GM19023 (cell line): ENCODE data around the gene PM20D2.
A peak's percentile ranks its signal among the peaks of the same experiment; 100 is the strongest.

ENCODE experiments used
- ATAC-seq: cut with Tn5 transposase; IDR thresholded peaks from one replicate; pipeline ENCODE4 v1.9.1; 2021; ENCODE audit warnings: mild to moderate bottlenecking, moderate library complexity; ENCODE audit not compliant: unreplicated experiment

PM20D2 gene

DNA sequence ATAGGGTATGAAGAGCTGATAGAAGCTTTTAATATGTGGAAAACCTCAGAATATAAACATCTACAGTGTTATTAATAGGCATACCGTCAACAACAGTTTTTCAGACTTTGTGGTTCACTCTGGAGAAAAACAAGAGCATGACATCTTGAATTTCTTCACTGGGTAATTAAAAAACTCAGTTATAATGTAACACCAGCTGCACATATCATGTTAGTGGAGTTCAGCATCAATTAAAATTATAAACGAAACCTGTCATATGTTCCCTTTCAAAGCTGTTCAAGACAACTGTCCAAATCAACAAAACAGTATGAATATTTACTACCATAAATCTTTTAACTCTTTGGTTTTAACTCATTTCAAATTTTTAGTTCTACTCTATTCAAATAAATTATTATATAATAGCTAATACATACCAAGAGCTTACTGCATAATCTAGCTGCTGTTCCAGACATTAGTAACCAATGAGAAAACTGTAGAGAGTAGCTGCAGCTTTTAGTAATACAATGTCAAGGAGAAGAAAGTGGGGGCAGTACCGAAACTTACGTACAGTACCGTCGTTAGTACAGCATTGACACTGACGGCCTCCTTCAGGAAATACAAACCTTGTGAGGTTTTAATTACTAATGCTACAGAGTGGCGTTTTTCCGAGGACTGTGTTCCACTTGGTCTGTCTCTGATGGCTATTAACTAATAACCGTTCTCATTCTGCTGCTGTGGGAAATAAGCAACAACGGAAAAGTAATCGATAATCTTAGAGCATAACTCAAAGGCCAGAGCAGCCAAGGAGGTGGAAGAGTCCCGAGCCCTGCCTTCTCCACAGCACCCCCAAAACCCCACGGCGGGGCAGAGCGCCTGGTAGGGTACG is 532 bp upstream of the PM20D2 start:
- peak; percentile 58 for ATAC-seq

DNA sequence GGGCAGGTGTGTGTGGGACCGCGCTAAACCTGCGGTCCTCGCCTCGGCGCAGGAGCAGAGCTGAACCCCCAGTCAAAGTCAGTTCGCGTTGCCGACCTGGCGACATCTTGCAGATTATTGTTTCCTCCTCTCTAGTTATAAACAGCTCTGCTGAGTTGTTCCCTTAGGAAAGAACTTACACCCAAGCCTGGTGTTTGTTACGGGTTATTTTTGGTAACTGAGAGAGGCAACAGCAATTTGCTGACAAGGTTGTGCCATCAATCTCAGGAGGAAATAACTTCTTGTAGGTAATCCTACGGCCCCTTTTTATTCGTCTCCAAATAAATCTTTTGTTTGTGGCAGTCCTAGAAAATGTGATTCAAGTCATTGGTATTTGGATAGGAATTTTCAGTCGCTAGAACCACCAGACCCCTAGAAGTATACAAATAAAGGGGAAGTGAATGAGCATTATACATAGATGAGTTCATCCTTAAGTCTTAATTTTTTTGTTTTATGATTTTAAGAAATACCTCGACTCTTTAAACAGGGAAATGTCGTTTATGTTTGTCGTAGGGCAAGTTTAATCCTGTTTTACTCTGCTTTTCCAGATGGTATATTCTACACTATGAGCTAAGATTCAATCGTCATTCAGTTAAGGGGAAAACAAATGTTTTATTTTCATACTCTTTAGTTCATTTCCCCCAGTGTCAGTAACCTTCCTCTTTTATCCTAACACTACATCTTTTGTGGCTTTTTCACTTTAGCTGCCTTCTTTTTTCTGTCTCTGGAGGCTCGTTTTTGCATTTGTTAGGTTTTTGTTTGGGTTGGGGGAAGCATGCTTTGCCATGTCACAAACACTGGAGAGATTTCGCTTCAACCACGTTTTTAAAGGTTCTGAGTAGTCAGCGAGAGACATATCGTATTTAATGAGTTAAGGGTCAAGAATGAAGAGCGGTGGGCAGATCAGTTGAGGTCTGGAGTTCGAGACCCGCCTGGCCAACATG is 1.2 kb downstream of the PM20D2 start:
- ATAC-seq = no peak

- no peak for ATAC-seq
These were observed 2.3 kb downstream of the PM20D2 start for GRCh38 chr6:89148016-89148750.

DNA sequence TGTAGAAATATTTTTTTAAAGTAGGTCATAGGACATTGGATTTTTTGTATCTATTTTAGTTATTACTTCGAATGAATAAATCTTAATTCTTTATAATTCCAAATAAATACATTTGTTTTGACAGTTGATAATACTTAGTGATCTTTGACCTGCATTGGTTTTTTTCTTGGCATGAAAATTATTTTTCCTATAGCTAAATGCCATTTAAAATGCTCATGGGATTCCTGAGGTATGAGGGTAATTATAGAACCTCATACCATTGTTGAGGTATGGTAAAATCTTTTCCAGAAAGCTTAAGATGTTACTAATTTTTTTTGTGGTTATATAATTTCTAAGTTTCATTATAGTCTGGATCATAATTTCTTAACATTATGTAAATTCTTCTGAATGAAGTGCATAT is 8.3 kb downstream of the PM20D2 start:
- ATAC-seq = no peak

- ATAC-seq = no peak
These were observed 14.7 kb downstream of the PM20D2 start for GRCh38 chr6:89160331-89161092.

GRCh38 chr6:89161326-89162046 is 15.6 kb downstream of the PM20D2 start:
- ATAC-seq = no peak

- ATAC-seq = no peak
These were observed 16.2 kb downstream of the PM20D2 start for GRCh38 chr6:89162047-89162371.

GRCh38 chr6:89172131-89172530 is 26.3 kb downstream of the PM20D2 start:
- ATAC-seq = no peak

DNA sequence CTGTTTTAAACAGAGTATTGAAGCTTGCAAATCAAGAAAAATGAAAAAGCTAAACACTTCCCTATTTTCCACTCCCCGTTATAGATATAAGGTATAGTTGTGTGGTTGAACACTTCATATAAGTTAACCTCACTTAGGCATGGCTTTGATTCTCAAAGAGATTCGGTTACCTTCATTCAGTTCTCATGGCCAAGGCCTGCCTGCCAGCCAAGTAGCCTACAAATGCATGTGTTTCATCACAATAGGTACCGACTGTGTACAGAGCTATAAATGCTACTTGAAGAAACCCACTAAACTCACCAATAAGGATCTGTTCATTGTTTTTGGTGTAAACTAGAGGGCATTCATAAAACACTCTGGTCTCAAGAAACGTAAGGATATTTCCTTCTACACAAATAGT is 27.8 kb downstream of the PM20D2 start:
- no peak for ATAC-seq

DNA sequence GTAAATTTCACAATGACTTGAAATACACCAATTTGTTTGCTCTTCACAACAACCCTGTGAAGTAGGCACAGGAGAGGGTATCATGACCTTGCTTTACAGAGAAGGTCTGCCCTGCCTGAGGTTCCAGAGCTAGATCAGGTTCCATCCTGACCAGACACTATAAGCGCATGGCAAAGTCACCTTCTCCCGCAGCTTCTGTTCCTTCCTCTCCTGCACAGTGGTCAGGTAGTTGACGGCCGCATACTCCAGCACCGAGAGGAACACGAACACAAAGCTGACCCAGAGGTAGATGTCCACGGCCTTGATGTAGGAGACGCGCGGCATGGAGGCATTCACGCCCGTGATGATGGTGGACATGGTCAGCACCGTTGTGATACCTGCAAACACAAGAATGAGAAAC is 34.3 kb downstream of the PM20D2 start:
- no peak for ATAC-seq

DNA sequence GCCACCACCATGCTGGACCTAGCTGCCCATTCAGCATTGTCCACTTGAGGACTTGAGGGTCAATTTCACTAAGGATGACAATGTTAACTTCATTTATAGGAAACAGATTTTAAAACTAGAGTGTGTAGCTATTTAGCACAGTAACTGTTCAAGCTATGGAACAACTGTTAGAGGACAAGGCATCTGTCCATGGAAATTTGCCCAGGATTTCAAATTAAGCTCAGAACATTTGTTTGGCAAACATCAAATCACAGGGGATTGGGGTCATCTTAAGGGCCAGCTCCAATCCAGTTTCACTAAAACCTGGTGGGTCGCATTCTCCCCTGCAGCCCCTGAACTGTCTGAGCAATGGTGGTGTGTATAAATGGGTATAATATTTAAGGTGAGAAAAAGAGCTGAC is 35.1 kb downstream of the PM20D2 start:
- ATAC-seq = no peak

DNA sequence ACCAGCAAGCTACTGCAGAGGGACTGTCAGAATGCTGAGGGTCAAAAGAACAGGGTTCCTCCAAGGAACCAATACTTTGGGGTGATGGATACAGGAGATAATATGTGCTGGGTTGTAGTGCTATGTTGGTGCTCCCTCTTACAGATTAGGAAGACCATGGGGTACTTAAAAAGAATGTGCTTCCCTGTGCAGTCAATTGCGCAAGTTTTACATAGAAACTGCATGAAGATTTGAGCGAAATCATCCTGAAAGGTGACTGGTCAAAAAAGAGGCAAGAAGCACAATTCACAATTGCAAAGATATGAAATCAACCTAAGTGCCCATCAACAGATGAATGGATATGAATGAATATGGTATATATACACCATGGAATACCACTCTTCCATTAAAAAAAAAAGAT is 37.4 kb downstream of the PM20D2 start:
- ATAC-seq = no peak

DNA sequence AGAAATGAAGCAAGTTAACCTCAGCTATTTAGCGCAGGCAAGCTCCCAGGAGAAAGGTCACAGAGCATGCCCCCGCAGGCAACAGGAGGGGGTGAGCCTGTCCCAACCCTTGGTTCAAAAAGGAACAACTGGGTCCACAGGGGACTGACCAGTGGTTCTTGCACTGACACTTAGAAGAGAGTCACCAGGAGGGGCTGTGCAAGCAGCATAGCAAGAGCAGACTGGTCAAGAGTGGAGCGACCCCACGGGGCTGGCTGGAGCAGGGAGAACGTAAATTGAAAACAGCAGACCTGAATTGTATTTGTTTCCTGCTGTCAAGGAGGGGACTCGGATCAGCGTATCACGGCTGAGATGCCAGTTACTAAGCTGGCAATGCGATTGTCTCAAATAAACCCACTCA is 38.5 kb downstream of the PM20D2 start:
- ATAC-seq = no peak

DNA sequence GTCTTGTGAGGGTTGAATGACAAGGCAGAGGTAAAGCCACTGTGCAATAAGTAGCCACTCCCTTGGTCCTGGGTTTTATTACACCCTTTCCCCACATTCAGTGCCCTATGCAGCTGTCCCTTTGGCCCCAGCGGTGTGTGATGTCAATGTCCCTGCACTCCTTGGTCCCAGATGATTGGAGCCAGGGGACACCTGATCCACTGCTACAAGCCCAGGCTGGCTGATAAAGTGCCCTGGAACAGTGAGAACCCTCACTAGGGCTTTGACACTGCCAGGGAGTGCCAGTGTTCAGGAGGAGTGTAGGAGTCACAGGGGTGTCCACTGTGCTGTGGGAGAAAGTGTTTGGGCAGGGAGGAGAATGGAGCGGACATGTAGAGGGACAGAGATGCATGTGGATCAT is 40.9 kb downstream of the PM20D2 start:
- ATAC-seq = no peak

GRCh38 chr6:89187504-89187903 is 41.6 kb downstream of the PM20D2 start:
- no peak for ATAC-seq

DNA sequence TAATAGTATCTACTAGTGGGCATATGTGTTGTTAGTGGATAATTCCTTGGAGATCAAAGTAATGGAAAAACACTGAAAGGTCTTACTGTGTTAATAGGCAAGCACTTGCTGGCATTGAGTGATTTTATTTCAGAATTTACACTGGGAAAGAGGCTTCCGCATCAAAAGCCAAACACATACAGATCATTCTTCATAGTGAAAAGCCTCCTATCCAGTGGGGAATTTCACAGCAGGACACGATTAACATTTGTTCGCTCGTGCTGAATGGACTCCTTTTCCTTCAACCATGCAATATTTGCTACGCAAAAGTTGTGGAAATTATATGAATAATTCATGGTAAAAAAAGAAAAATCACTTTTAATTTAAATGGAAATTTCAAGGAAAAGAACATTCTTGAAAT is 44.9 kb downstream of the PM20D2 start:
- no peak for ATAC-seq

GRCh38 chr6:89194559-89194958 is 48.7 kb downstream of the PM20D2 start:
- no peak for ATAC-seq

GRCh38 chr6:89197141-89197540 is 51.3 kb downstream of the PM20D2 start:
- ATAC-seq = no peak

DNA sequence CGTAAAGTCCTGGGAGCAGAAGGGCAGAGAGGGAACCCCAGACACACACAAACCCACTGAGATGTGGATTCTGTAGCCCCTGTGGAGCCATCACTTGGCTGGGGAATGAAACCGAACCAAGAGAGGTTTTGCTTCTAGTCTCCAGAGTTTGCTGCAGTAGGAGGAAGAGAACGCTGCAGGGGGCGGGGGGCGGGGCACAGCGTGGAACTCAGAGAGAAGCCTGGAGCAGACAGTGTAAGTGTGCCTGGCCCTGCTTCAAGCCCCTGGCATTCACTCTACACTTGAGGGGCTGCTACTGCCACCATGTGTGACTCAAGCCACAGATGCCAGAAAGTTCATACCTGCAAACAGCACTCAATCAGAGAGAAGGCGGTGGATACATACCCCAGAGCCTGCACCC is 52.4 kb downstream of the PM20D2 start:
- ATAC-seq = no peak

GRCh38 chr6:89199579-89199978 is 53.7 kb downstream of the PM20D2 start:
- ATAC-seq = no peak
